HT-29 (cell line): Measurements from ENCODE around the gene ACBD5. TPM values are rescaled to one million over a fixed set of nuclear protein-coding genes. Genes with fewer than 3 reads are reported as not detected.
"Not testable (repeated sequence)": the region's sequence is repeated elsewhere in the genome, so short reads cannot be mapped to it uniquely, and the experiment has no call there.

Experiments
- DNase-seq: peaks from one replicate; pipeline ENCODE4 v3.0.0-alpha.2; 2015; ENCODE audit warnings: low spot score
- total RNA-seq: library from RNA; depleted of rRNA; stranded (reverse); fragments of >200 nt; shearing (Covaris generic); gene quantifications from 2 replicates; pipeline ENCODE4 v1.2.3, GENCODE V29; 2014

Gene ACBD5
- total RNA-seq, 1 experiment from 2014 or later, result 13.5 TPM

DNA sequence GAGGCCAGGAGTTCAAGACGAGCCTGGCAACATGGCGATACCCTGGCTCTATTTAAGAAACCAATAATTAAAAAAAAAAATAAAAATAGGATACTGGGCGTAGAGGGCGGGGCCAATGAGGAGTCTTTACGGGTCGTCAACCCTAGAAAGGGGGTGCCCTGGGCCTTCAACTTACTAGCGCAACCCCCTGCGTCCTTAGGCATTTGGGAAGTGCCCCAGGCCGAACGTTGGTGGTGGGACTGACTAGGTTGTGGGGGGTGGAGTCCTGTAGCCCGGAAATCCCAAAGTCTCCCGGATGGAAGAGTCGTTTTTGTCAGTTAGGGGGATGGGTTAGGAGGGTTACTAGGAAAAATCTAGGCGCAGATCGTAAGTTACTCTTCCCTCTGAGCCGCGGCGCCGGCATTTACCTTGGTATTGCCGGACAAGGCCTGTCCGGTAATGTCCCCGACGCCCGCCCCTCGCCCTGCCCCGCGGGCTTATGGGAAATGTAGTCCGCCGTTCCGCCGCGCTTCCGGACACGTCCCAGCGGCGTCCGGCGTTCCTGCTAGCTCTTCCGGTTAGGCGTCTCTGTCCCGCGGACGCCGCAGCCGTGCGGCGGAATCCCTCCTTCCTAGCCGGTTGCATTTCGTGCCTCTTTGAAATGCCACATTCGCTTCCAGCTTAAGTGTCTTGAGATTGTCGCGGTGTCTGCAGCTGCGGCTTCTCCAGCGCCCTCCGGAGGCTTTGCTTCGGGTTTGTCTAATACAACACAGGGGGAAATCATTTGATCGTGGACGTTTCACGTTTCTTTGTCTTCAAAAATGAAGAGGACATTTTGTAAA lies 1.3 kb upstream of the ACBD5 start:
- DNase-seq, result peak; percentile 96

GRCh38 chr10:27241010-27241651 lies 534 bp upstream of the ACBD5 start:
- DNase-seq, result peak; percentile 47

- not testable (repeated sequence) for DNase-seq
Observed at GRCh38 chr10:27237531-27237930, 3.1 kb downstream of the ACBD5 start.

- DNase-seq, result not testable (repeated sequence)
Observed at GRCh38 chr10:27236589-27237128, 3.9 kb downstream of the ACBD5 start.

DNA sequence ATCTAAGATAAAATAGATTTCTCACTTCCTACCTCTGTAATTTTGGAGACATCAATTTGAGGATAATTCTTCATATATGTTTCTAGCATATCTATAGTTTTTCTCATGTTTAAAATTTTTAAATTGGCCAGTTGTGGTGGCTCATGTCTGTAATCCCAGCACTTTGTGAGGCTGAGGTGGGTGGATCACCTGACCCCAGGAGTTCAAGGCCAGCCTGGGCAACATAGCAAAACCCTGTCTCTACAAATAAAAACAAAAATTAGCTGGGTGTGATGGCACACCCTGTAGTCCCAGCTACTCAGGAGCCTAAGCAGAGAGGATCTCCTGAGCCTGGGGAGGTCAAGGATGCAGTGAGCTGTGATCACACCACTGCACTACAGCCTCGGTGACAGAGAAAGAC lies 4.9 kb downstream of the ACBD5 start:
- DNase-seq, result no peak

DNA sequence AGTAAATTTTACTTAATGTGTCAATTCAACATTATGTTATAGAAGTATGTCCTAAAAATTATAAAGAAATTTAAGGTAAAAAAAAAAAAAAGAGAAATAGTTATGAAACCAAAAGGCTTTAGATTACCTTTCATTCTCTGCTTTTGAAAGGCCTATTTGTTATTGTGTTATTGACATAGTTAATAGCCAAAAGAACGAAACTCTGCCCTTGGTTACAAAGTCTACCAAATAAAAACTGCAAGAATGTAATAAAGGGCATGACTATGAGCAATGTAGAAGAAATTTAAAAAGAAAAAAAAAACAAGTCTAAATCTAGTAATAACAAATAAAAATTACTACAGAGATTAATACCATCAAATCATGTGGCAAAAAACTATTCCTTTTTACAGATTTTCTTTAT lies 10.6 kb downstream of the ACBD5 start:
- DNase-seq, result no peak

GRCh38 chr10:27225642-27226257 lies 14.8 kb downstream of the ACBD5 start:
- no peak for DNase-seq

GRCh38 chr10:27225011-27225590 lies 15.5 kb downstream of the ACBD5 start:
- DNase-seq, result no peak

GRCh38 chr10:27223964-27224363 lies 16.6 kb downstream of the ACBD5 start:
- DNase-seq, result peak; percentile 61

DNA sequence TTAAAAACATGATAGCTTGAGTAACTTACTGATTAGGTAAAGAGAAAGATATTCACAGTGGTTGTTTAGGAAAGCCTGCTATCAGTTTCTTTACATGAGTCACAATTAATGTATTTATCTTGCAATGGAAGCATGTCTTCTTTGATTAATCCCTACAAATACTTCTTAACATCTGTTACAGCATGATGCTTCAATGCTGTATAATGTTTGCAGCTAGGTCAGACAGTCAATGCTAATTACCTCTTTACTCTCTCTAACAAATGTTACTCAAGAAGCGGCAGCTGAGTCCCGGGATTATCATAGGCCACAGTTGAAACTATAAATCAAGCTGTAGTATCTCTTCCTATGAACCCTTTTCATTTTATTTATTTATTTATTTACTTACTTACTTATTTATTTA lies 33.2 kb downstream of the ACBD5 start:
- no peak for DNase-seq

GRCh38 chr10:27203806-27204205 lies 36.8 kb downstream of the ACBD5 start:
- DNase-seq, result no peak

DNA sequence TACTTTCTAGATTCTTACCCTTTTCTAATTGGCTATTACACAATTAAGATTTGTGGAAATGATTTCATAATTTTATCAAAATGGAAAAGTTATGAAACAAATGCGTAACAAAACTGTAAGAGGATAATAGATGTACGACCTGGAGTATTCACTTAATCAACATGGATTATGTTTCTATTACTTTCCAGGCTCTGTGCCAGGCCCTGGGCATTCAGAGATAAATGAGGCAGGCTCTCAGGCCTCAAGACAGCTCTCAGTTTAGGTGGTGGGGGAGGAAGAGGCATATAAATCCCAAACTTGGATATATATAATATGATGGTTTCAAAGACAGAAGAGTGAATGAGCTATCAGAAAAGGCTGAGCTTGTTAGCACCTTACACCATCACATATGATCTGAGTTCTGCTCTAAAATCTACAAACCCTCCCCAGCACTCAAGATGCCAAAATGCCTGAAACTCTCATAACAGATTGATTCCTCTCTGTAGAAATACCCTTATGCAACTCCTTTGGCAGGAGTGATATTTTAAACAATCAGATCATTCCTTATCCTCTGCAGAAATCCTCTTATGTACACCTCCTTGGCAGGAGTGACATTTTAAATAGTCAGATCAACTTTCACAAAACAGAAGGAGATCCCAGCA lies 42.5 kb downstream of the ACBD5 start:
- DNase-seq, result no peak

DNA sequence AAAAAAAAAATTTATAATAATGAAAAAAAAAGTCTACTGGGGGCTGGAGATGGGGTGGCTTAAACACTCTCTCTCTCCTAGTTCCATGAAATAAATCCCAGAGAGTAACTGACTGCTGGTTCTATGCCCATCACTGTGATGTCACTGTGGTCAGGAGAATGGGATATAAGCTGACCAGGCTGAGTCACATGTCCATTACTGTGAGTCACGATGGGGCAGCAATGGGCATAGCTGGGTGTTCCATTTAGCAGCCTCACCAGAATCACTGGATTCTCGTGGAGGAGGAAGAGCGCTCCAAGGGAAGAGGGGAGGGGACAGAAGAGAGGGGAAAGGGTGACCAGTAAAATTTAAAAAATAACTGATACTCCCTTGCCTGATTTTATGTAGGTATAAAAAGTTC lies 48.3 kb downstream of the ACBD5 start:
- DNase-seq, result peak; percentile 37

DNA sequence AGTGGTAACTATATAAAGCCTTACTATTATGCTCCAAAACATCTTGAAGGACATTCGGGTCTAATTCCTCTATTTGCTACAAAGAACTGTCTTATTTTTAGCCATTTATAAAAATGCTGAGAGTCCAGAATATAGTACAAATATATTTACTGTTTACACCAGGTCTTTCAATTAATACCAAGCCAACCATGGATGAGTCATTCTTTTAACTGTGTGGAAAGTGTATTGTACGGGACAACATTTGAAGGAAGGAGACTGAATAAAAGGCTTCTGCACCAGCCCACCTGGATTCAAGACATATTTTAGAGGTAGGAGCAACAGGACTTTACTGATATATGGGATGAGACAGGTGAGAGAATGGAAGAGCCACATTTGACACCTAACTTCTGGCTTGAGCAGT lies 50.1 kb downstream of the ACBD5 start:
- DNase-seq, result peak; percentile 18

GRCh38 chr10:27188897-27189296 lies 51.7 kb downstream of the ACBD5 start:
- DNase-seq, result no peak

DNA sequence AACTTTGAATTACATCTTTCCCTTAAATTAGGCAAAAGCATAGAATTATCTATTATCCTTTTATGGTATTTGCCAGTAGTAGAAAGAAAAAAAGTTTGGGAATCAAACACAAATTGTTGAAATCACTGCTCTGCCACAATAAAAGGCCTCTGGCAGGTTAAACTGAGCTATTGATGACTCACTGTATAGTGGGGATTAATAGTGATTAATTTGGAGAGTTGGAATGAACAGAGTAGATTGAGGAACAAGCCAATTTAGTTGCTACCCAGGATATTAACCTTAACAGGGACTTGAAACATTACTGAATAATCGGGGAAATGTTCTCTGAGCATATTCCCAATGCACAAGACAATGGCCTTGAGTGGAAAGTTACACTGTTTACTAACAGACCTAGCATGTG lies 52.3 kb downstream of the ACBD5 start:
- no peak for DNase-seq

GRCh38 chr10:27169849-27170248 lies 70.7 kb downstream of the ACBD5 start:
- DNase-seq, result no peak

GRCh38 chr10:27158421-27158820 lies 82.2 kb downstream of the ACBD5 start:
- DNase-seq, result no peak

DNA sequence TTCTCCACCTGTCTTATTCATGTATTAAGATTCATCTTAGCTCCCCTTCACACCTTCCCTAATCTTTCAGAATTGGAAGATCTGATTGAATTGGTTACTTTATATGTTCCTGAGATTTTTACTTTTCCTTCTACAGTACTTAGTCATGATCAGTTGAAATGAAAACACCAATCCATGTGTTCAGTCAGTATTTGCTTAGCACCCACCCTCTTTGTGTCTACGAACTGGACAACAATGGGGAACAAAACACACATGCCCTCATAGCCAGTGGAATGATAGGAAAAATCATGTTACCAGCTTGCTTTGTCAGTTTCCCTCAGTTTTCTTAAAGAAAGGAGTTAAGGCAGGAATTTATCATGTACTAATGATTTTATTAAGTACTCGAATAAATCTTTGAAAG lies 83.4 kb downstream of the ACBD5 start:
- DNase-seq, result peak; percentile 25

DNA sequence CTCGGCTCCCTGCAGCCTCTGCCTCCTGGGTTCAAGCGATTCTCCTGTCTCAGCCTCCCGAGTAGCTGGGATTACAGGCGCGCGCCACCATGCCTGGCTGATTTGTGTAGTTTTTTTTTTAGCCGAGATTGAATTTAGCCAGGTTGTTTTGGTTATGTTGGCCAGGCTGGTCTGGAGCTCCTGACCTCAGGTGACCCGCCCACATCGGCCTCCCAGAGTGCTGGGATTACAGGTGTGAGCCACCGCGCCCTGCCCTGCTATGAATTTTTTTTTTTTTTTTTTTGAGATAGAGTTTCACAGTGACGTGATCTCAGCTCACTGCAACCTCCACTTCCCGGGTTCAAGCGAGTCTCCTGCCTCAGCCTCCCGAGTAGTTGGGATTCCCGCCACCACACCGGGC lies 84.0 kb downstream of the ACBD5 start:
- peak; percentile 12 for DNase-seq

- DNase-seq, result peak; percentile 91
Observed at GRCh38 chr10:27155066-27155754, 85.4 kb downstream of the ACBD5 start, which contains the start of gene MASTL. MASTL (plus strand) TSS chr10:27155352; CDS start chr10:27155427, 75 bp downstream.
